Endothelial cell of umbilical vein (primary cell): ENCODE data around the gene UIMC1. TPM values are rescaled to one million over a fixed set of nuclear protein-coding genes. Genes with fewer than 3 reads are reported as not detected.

Source experiments
- BruUV-seq: library from RNA; stranded (reverse); fragments of 400-500 nt; replicated peaks from 2 replicates; lab custom pipeline; 2021; lab: Mats Ljungman, UMichigan
- CTCF ChIA-PET: fragments of 300-600, 350-600 bp; sonication (Branson Sonifier 250); formaldehyde crosslinking; loops from one replicate; lab custom pipeline; 2021; ENCODE audit warnings: antibody characterized with exemption, inconsistent platforms; lab: Charles Lee
- POLR2A ChIA-PET: fragments of 300-600, 350-600 bp; sonication (Branson Sonifier 250); formaldehyde crosslinking; loops from one replicate; lab custom pipeline; 2021; ENCODE audit warnings: antibody characterized with exemption, inconsistent platforms; lab: Charles Lee
- DNase-seq: peaks from one replicate; pipeline ENCODE4 v3.0.0-alpha.2; 2011; ENCODE audit warnings: low read depth, low spot score
- FAIRE-seq: peaks from 2 replicates; lab custom pipeline; 2011; peaks lifted over from hg19 to GRCh38; lab: Jason Lieb, UNC
- H2AFZ ChIP-seq: 2 replicates; pipeline ENCODE4 v1.6.0; 2012; ENCODE audit warnings: low read depth, low read length, control low read depth, inconsistent platforms
- H3K27ac ChIP-seq: 2 replicates; pipeline ENCODE4 v1.5.1; 2011; ENCODE audit warnings: low read depth, mild to moderate bottlenecking, control low read depth, low read length, moderate library complexity; ENCODE audit not compliant: insufficient read depth
- H3K27me3 ChIP-seq, 2 experiments: 2 replicates each; pipeline versions ENCODE4 v1.6.0 to v1.6.1; 2011; ENCODE audit warnings: low read length in 2 of 2, mixed read lengths in 1 of 2; ENCODE audit not compliant: control insufficient read depth in 2 of 2, insufficient read depth in 2 of 2
- H3K36me3 ChIP-seq, 2 experiments: 2 replicates in 1 of 2; 3 replicates in 1 of 2; pipeline ENCODE4 v1.5.1; 2011; ENCODE audit warnings: low read length in 2 of 2, mild to moderate bottlenecking in 1 of 2, moderate library complexity in 1 of 2; ENCODE audit not compliant: control insufficient read depth in 2 of 2, insufficient read depth in 2 of 2; ENCODE audit errors: extremely low read depth in 1 of 2
- H3K4me1 ChIP-seq: 3 replicates; pipeline ENCODE4 v1.5.1; 2011; ENCODE audit warnings: mild to moderate bottlenecking, low read length; ENCODE audit not compliant: control insufficient read depth, insufficient read depth; ENCODE audit errors: extremely low read depth
- H3K4me2 ChIP-seq: 2 replicates; pipeline ENCODE4 v1.6.1; 2011; ENCODE audit warnings: low read length, control low read depth, mixed read lengths; ENCODE audit not compliant: insufficient read depth
- H3K4me3 ChIP-seq, 3 experiments: fragments of 200-600 bp in 1 of 3; sonication (generic), shearing (Covaris generic) in 1 of 3; replicated peaks in 1 of 3; 2 replicates each; pipeline ENCODE4 v1.5.1; 2011 to 2016; ENCODE audit warnings: control low read depth in 3 of 3, low read length in 3 of 3, mild to moderate bottlenecking in 2 of 3, inconsistent platforms in 1 of 3, low read depth in 1 of 3, moderate library complexity in 1 of 3; ENCODE audit not compliant: insufficient read depth in 1 of 3
- H3K79me2 ChIP-seq: 2 replicates; pipeline ENCODE4 v1.6.0; 2012; ENCODE audit warnings: low read length, inconsistent platforms; ENCODE audit not compliant: control insufficient read depth, insufficient read depth
- H3K9ac ChIP-seq: replicated peaks from 2 replicates; pipeline ENCODE3; 2011; ENCODE audit warnings: low read length, control low read depth; ENCODE audit not compliant: insufficient read depth; ENCODE audit errors: extremely low read depth
- H3K9me1 ChIP-seq: replicated peaks from 3 replicates; pipeline ENCODE4 v1.6.0; 2011; ENCODE audit warnings: mild to moderate bottlenecking, low read length; ENCODE audit not compliant: control insufficient read depth, insufficient read depth; ENCODE audit errors: extremely low read depth
- H3K9me3 ChIP-seq: replicated peaks from 2 replicates; pipeline ENCODE4 v1.5.1; 2012; ENCODE audit warnings: low read length, inconsistent platforms; ENCODE audit not compliant: control insufficient read depth, insufficient read depth
- H4K20me1 ChIP-seq: replicated peaks from 2 replicates; pipeline ENCODE3; 2011; ENCODE audit warnings: mild to moderate bottlenecking, low read length; ENCODE audit not compliant: control insufficient read depth, insufficient read depth; ENCODE audit errors: extremely low read depth
- CTCF ChIP-seq, 2 donors: IDR thresholded peaks; 1 replicate in 1 of 2; 2 replicates in 1 of 2; pipeline ENCODE4 v1.5.1; 2011; ENCODE audit warnings: low read length in 2 of 2, mild to moderate bottlenecking in 2 of 2, moderate library complexity in 2 of 2, control low read depth in 1 of 2, inconsistent platforms in 1 of 2, low read depth in 1 of 2; ENCODE audit not compliant: insufficient read depth in 1 of 2; ENCODE audit errors: extremely low read depth in 1 of 2
- EZH2 ChIP-seq: IDR thresholded peaks from 2 replicates; pipeline ENCODE4 v1.6.1; 2012; ENCODE audit warnings: borderline replicate concordance, low read depth, mild to moderate bottlenecking, moderate library complexity, low read length, inconsistent platforms; ENCODE audit not compliant: severe bottlenecking
- FOS ChIP-seq: IDR thresholded peaks from 2 replicates; pipeline ENCODE4 v1.6.1; 2011; ENCODE audit warnings: mild to moderate bottlenecking, low read length, moderate library complexity, borderline replicate concordance; ENCODE audit not compliant: insufficient read depth
- GATA2 ChIP-seq: IDR thresholded peaks from 2 replicates; pipeline ENCODE4 v1.7.0; 2011; ENCODE audit warnings: low read depth, mild to moderate bottlenecking, moderate library complexity, mixed read lengths, low read length; ENCODE audit not compliant: insufficient read length, insufficient read depth
- JUN ChIP-seq: IDR thresholded peaks from 2 replicates; pipeline ENCODE4 v1.6.1; 2011; ENCODE audit warnings: borderline replicate concordance, low read depth; ENCODE audit not compliant: insufficient read length, insufficient read depth
- MAX ChIP-seq: IDR thresholded peaks from 2 replicates; pipeline ENCODE4 v1.6.1; 2011; ENCODE audit not compliant: insufficient read depth, insufficient read length
- MYC ChIP-seq: IDR thresholded peaks from one replicate; pipeline ENCODE4 v1.6.1; 2011; ENCODE audit warnings: mild to moderate bottlenecking, low read depth, low read length
- POLR2A ChIP-seq: IDR thresholded peaks from 2 replicates; pipeline ENCODE4 v1.6.1; 2012; ENCODE audit warnings: low read depth, mild to moderate bottlenecking, control low read depth, low read length
- POLR2AphosphoS5 ChIP-seq: IDR thresholded peaks from 2 replicates; pipeline ENCODE4 v1.6.1; 2012; ENCODE audit warnings: low read depth, mild to moderate bottlenecking, control low read depth, low read length, moderate library complexity; ENCODE audit not compliant: insufficient read depth
- dilution Hi-C: fragments of 300-500 bp; cut with MboI; formaldehyde crosslinking; loops from one replicate; pipeline ENCODE4 v1.15.0; 2019; ENCODE audit warnings: low sequenced_read_pairs; ENCODE audit not compliant: extremely low pct_ligation_motif_present
- intact Hi-C: fragments of 100-400 bp; cut with micrococcal nuclease; formaldehyde crosslinking; loops from one replicate; pipeline ENCODE4 v1.10.0; 2022
- polyA plus RNA-seq, 4 experiments: library from polyadenylated mRNA; depleted of rRNA in 3 of 4; stranded (reverse) in 3 of 4; unstranded in 1 of 4; fragments of >200 nt; gene quantifications; 2 replicates each; pipeline versions ENCODE4 v1.2.1 to v1.2.3, GENCODE V29; 2011 to 2012; ENCODE audit warnings: missing spikeins in 1 of 4
- total RNA-seq: library from RNA; stranded (reverse); gene quantifications from 2 replicates; pipeline ENCODE4 v1.2.3, GENCODE V29; 2021

Gene UIMC1
- total and polyA plus RNA-seq, 2 donors (not counting 3 experiments of a cell fraction or from before 2014, with no cell fraction given), result 17.2 to 60.1 TPM

- no peak overlapping the region for H3K9ac ChIP-seq
- no TSS peak for BruUV-seq
- no peak overlapping the region for H3K4me3 ChIP-seq
- H3K4me1 ChIP-seq, result peaks cover 11% of the 10 kb centered on the region
- intact Hi-C loops (no loop called here), dilution Hi-C loops (no loop called here)
- no peaks in the 10 kb centered on the region for H4K20me1 ChIP-seq
- FAIRE-seq, result no peak
- H3K9me3 ChIP-seq, result no peaks in the 10 kb centered on the region
- POLR2A ChIA-PET, result no interaction called here
- H3K4me2 ChIP-seq, result no peak overlapping the region
- no peaks in the 10 kb centered on the region for H3K9me1 ChIP-seq
- H3K27ac ChIP-seq, result no peak overlapping the region
- H3K27me3 ChIP-seq, result peaks cover 2% of the 10 kb centered on the region in 2 experiments
- CTCF ChIA-PET, result interaction anchor here (0.7 to 7.3 kb wide), 2 partner anchors 216 to 235 kb away, joined by 3 to 42 read pairs; no protein-coding TSS in a partner anchor
- peaks cover 0 to 2% of the 10 kb centered on the region in 2 experiments for H3K36me3 ChIP-seq
- no peak overlapping the region for H2AFZ ChIP-seq
- H3K79me2 ChIP-seq, result no peaks in the 10 kb centered on the region
- DNase-seq, result no peak
- no peak for TF ChIP-seq POLR2A
- TF ChIP-seq MAX, result no peak
- TF ChIP-seq CTCF (IDR thresholded peaks at IDR 0.05; ENCODE audit: extremely low read depth in 1 of 2, insufficient read depth in 1 of 2, low read depth in 1 of 2, low read length in 2 of 2), result no peak
- no peak for TF ChIP-seq POLR2AphosphoS5
- TF ChIP-seq GATA2, result no peak
- TF ChIP-seq JUN, result no peak
- TF ChIP-seq FOS, result no peak
- TF ChIP-seq MYC, result no peak
- TF ChIP-seq EZH2, result no peak
Measured at GRCh38 chr5:176895831-176896230, 110.7 kb downstream of the UIMC1 start.
